GM12872 (cell line): ENCODE results near the gene TRPM6.

Experiments
- CTCF ChIP-seq: IDR thresholded peaks from 3 replicates; pipeline ENCODE4 v1.5.1; 2011; ENCODE audit warnings: low read depth, mild to moderate bottlenecking, low read length, moderate library complexity; ENCODE audit not compliant: insufficient read depth

TRPM6 gene

GRCh38 chr9:74865177-74865576, 22.5 kb downstream of the TRPM6 start:
- TF ChIP-seq CTCF, result no peak

DNA sequence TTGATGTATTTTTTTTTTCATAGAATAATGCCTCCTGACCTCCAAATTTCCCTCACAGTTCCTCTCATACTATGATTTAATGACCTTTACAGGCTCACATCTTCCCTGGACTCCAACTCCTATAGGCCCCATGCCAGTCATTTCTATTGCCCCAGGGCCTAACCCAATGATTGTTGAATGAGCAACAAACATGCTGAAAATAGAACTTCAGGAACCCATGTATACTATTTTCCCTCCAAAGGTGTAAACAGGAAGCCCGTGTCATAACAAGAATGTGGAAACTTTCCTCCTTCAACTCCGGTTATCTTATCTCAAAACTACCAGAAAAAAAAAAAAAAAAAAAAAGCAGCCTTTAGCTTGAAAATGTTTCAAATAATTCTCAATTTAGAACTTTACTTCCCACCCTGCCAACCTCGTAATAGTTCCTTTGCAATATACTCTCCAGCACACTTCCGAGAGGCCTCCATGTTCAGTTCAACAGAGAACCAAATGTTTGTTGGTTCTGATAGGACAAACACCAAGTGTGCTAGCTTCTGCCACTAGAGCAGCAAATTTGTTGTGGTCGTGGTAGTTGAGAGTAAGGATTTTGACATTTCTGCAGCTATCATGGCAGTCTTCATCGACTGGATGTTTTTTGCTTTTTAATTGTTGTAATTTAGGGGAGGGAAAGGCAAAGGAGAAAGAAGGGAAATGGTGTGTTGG, 25.8 kb downstream of the TRPM6 start:
- TF ChIP-seq CTCF, result no peak

GRCh38 chr9:74861071-74861470, 26.6 kb downstream of the TRPM6 start:
- no peak for TF ChIP-seq CTCF

- TF ChIP-seq CTCF, result no peak
Observed at GRCh38 chr9:74859786-74860185, 27.9 kb downstream of the TRPM6 start.

- no peak for TF ChIP-seq CTCF
Observed at GRCh38 chr9:74858751-74859414, 28.8 kb downstream of the TRPM6 start.

- no peak for TF ChIP-seq CTCF
Observed at GRCh38 chr9:74856989-74857388, 30.7 kb downstream of the TRPM6 start.

GRCh38 chr9:74855072-74855471, 32.6 kb downstream of the TRPM6 start:
- no peak for TF ChIP-seq CTCF
